ENCODE data around the gene COL28A1.

Gene COL28A1

DNA sequence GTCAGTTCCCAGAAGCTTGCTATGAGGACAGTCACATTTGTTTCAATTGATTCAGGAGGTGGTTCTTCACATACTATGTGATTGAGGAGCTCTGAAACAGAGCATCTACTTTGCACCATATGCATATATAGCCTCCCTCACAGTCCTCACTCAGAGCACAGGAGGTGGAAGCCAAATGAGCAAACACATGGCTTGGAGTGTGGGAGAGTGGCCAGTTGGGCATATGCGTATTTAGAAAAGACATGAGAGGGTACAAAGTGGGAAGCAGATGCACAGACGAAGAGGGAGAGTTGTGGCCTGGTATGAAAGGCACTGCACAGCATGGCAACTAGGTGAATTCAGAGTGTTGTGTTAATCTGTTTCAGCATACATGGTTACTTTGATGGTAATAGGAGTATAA lies 165.6 kb downstream of the COL28A1 start:
- TF ChIP-seq, protein P1, sequence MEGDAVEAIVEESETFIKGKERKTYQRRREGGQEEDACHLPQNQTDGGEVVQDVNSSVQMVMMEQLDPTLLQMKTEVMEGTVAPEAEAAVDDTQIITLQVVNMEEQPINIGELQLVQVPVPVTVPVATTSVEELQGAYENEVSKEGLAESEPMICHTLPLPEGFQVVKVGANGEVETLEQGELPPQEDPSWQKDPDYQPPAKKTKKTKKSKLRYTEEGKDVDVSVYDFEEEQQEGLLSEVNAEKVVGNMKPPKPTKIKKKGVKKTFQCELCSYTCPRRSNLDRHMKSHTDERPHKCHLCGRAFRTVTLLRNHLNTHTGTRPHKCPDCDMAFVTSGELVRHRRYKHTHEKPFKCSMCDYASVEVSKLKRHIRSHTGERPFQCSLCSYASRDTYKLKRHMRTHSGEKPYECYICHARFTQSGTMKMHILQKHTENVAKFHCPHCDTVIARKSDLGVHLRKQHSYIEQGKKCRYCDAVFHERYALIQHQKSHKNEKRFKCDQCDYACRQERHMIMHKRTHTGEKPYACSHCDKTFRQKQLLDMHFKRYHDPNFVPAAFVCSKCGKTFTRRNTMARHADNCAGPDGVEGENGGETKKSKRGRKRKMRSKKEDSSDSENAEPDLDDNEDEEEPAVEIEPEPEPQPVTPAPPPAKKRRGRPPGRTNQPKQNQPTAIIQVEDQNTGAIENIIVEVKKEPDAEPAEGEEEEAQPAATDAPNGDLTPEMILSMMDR (IDR thresholded peaks at IDR 0.05), result no peak
- H3K4me1 ChIP-seq (ENCODE audit: control insufficient read depth in 1 of 2, insufficient read depth in 1 of 2, low read depth in 1 of 2, low read length in 1 of 2), result no peaks in the 10 kb centered on the region
- no peaks in the 10 kb centered on the region for H3K9me3 ChIP-seq
- no peaks in the 10 kb centered on the region for H3K36me3 ChIP-seq
- no peak overlapping the region for H3K4me3 ChIP-seq (ENCODE audit: low read depth in 1 of 2, low read length in 1 of 2)
- H3K27me3 ChIP-seq, result no peaks in the 10 kb centered on the region
- no peak overlapping the region for H3K27ac ChIP-seq

DNA sequence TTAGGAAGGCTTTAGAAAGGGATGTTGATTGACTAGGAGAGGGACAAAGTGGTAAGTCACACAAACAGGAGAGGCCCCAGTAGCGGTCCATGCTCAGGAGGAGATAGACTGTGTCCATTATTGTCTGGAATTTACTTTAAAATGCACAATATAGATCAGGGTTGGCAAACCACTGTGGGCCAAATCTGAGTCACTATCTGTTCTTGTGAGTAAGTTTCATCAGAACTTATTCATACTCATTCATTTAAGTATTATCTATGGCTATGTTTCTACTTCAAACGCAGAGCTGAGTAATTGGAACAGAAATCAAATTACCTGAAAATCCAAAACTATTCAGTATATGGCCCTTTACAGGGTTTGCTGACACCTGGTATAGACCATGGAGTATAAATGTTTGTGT lies 166.5 kb downstream of the COL28A1 start:
- H3K9me3 ChIP-seq, result no peaks in the 10 kb centered on the region
- TF ChIP-seq, protein P1 (IDR thresholded peaks at IDR 0.05), result no peak
- H3K4me3 ChIP-seq (ENCODE audit: low read depth in 1 of 2, low read length in 1 of 2), result no peak overlapping the region
- no peaks in the 10 kb centered on the region for H3K36me3 ChIP-seq
- no peaks in the 10 kb centered on the region for H3K4me1 ChIP-seq (ENCODE audit: control insufficient read depth in 1 of 2, insufficient read depth in 1 of 2, low read depth in 1 of 2, low read length in 1 of 2)
- H3K27me3 ChIP-seq, result no peaks in the 10 kb centered on the region
- H3K27ac ChIP-seq, result no peak overlapping the region

DNA sequence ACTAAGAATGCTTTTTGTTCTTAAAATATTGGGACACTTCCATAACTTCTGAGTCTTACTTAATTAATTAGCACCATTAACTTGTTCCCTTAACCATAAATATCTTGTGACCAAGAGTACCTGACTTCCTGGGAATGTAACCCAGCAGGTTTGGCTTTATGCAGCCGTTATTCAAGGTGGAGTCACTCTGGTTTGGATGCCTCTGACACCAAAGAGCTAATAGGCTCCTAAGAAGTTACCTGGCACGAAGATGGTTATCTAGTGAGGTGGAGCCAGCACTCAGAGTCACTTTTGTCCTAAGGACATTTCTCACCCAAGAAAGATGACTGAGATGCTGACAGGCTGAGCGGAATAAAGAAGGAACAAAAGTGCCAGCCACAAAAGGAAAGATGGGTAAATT lies 181.0 kb downstream of the COL28A1 start:
- TF ChIP-seq, protein P1 (IDR thresholded peaks at IDR 0.05), result no peak
- H3K4me3 ChIP-seq (ENCODE audit: low read depth in 1 of 2, low read length in 1 of 2), result no peak overlapping the region
- no peaks in the 10 kb centered on the region for H3K36me3 ChIP-seq
- H3K27ac ChIP-seq, result no peak overlapping the region
- no peaks in the 10 kb centered on the region for H3K27me3 ChIP-seq
- no peaks in the 10 kb centered on the region for H3K9me3 ChIP-seq
- no peaks in the 10 kb centered on the region for H3K4me1 ChIP-seq (ENCODE audit: control insufficient read depth in 1 of 2, insufficient read depth in 1 of 2, low read depth in 1 of 2, low read length in 1 of 2)

DNA sequence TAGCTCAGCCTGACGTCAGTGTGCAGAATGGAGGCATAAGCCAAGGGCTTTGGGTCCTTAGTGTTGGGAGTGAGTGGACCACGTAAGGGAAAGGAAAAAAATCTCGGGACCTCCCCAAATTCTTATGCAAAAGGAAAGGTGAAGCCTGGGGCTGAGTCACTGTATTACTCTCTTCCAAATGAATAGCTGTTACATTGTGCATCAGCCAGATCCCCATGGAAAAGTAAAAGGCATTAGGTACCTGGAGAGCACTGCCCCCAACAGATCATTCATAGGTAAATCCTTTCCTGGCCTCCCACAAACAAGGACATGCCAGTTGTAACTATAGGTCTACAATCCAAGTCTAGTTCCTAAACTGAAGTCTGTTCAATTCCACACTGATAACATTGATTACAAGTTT lies 182.8 kb downstream of the COL28A1 start:
- Histone ChIP-seq H3K4me3 (ENCODE audit: low read depth in 1 of 2, low read length in 1 of 2) (no peak overlapping the region), H3K27ac (no peak overlapping the region), H3K9me3 (no peaks in the 10 kb centered on the region), H3K36me3 (no peaks in the 10 kb centered on the region), H3K27me3 (no peaks in the 10 kb centered on the region), H3K4me1 (ENCODE audit: control insufficient read depth in 1 of 2, insufficient read depth in 1 of 2, low read depth in 1 of 2, low read length in 1 of 2) (peaks cover 5 to 9% of the 10 kb centered on the region in 2 experiments)
- TF ChIP-seq, protein P1 (IDR thresholded peaks at IDR 0.05), result no peak

DNA sequence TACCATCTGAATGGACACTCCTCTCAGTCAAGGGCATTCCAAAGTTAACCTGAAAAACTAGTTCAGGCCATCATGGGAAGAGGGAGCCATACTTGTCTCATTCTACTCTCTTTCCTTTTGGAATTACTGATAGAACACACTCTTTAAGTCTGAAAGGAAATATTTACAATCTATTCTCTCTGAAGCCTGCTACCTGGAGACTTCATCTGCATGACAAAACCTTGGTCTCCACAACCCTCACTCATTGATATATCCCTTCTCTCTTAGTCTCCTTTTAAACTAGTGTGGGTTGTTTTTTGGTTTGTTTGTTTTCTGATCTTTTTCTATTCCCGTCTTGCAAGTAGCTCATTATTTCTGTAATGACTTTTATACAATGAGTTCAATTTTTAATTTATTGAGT lies 183.8 kb downstream of the COL28A1 start:
- Histone ChIP-seq H3K4me1 (ENCODE audit: control insufficient read depth in 1 of 2, insufficient read depth in 1 of 2, low read depth in 1 of 2, low read length in 1 of 2) (peaks cover 15 to 19% of the 10 kb centered on the region in 2 experiments), H3K27ac (no peak overlapping the region), H3K4me3 (ENCODE audit: low read depth in 1 of 2, low read length in 1 of 2) (no peak overlapping the region), H3K9me3 (no peaks in the 10 kb centered on the region), H3K36me3 (no peaks in the 10 kb centered on the region), H3K27me3 (no peaks in the 10 kb centered on the region)
- TF ChIP-seq, protein P1 (IDR thresholded peaks at IDR 0.05), result no peak

DNA sequence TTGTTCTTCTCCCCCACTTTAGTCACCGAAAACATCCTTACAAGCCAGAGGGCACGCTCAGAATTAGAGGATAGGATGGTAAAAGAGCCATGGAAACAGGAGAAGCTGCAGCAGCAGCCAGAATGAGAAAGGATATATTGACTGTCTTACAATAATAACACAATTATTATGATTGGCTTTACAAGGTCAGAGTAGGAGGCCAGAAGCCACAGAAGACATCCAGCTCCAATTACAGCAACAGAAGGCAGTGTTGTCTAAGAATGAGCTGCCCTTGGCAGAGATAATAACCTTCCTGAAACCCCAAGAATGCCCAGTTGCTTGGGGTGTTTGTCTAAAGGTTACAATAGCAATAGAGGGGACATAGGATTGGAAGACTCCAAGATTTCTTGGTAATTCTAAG lies 184.5 kb downstream of the COL28A1 start:
- Histone ChIP-seq H3K36me3 (no peaks in the 10 kb centered on the region), H3K4me1 (ENCODE audit: control insufficient read depth in 1 of 2, insufficient read depth in 1 of 2, low read depth in 1 of 2, low read length in 1 of 2) (peaks cover 17 to 20% of the 10 kb centered on the region in 2 experiments), H3K27me3 (no peaks in the 10 kb centered on the region), H3K4me3 (ENCODE audit: low read depth in 1 of 2, low read length in 1 of 2) (no peak overlapping the region), H3K9me3 (no peaks in the 10 kb centered on the region), H3K27ac (no peak overlapping the region)
- TF ChIP-seq, protein P1 (IDR thresholded peaks at IDR 0.05), result no peak

Data from neutrophil (primary cell).